G401 (cell line): ENCODE measurements around the gene RAD51AP1. TPM values are rescaled to one million over a fixed set of nuclear protein-coding genes. Genes with fewer than 3 reads are reported as not detected.
"Not testable (repeated sequence)": the region's sequence is repeated elsewhere in the genome, so short reads cannot be mapped to it uniquely, and the experiment has no call there.

Source experiments
- DNase-seq: peaks from one replicate; pipeline ENCODE4 v3.0.0-alpha.2; 2015; ENCODE audit warnings: low spot score
- in situ Hi-C: cut with HindIII; loops from 2 replicates; pipeline ENCODE4 v1.10.0; 2016; ENCODE audit warnings: low sequenced_read_pairs, mixed read lengths
- total RNA-seq: library from RNA; depleted of rRNA; stranded (reverse); fragments of >200 nt; shearing (Covaris generic); gene quantifications from 2 replicates; pipeline ENCODE4 v1.2.3, GENCODE V29; 2014; rRNA removed

Gene RAD51AP1, protein sequence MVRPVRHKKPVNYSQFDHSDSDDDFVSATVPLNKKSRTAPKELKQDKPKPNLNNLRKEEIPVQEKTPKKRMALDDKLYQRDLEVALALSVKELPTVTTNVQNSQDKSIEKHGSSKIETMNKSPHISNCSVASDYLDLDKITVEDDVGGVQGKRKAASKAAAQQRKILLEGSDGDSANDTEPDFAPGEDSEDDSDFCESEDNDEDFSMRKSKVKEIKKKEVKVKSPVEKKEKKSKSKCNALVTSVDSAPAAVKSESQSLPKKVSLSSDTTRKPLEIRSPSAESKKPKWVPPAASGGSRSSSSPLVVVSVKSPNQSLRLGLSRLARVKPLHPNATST
- 47.7 and 47.9 TPM in 2 replicates for total RNA-seq

DNA sequence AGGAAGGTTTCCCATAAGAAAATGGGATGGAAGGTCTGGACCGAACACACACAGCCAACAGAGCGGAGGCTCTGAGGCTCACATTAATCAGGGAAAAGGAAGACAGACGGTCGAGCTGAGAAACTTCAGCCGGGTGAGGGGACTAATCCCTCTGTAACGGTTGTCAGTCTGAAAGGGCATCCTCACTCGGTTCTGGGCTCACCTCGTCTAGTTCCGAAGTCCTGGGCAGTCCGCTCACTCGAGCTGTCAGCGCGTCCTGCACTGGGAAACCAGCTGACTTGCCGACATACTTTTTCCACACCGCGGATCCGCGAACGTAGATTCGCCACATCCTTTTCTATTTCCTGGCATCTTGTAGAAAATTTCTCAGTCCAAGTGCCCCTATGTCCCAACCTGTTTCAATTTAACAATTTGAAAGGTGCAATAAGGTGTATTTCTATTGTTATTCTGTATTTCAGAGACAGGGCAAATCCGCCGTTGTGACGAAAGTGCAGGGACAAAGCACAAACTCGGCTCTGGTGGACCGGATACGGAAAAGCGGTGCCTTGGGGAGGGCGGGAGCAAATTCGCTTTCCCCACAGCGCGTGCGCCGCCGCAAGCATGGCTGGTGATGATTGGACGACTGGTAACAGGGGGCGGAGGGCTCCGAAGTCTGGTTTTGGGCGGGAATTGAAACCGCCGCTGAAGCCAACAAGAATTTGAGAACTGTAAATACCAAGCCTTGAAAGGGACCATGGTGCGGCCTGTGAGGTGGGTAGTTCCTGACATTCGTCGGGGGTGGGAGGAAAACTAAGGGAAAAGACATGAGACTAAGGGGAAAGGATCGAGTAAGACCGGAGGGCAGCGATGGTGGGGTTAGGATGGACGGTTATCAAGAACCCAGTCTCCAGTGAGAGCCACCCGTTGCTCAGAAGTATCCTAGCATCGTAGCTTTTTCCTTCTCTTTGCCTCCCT lies at the start of gene RAD51AP1:
TSS of gene RAD51AP1 (plus strand) at position 684 of the 954 bp plus-strand sequence. CDS start at position 734, 50 bp downstream.
- DNase-seq = peak; percentile 97
- in situ Hi-C loops = no loop called here

- in situ Hi-C loops = no loop called here
- no peak for DNase-seq
These were observed 49.1 kb upstream of the RAD51AP1 start for GRCh38 chr12:4489556-4489955.

GRCh38 chr12:4490973-4491372 lies 47.7 kb upstream of the RAD51AP1 start:
- in situ Hi-C loops = no loop called here
- no peak for DNase-seq

GRCh38 chr12:4496145-4496838 lies 42.4 kb upstream of the RAD51AP1 start:
- no peak for DNase-seq
- in situ Hi-C loops = no loop called here

DNA sequence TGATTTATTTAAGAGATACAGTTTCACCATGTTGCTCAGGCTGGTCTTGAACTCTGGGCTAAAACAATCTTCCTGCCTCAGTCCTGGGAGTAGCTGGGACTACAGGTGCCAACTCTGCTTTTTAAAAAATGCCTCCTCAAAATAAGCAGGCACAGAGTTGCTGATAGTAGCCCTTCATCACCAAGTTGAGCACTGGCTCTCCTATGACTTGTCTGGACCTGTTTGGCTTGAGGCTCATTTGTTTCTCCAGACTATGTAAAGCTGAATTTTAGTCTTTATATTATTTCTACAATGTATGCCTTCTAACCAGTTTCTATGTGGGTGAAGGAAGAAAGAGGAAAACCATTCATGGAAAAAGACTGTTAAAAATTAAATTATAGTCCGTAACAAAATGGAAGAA lies 39.5 kb upstream of the RAD51AP1 start:
- in situ Hi-C loops = no loop called here
- DNase-seq = no peak

- in situ Hi-C loops = no loop called here
- no peak for DNase-seq
These were observed 33.2 kb upstream of the RAD51AP1 start for GRCh38 chr12:4505376-4505986.

DNA sequence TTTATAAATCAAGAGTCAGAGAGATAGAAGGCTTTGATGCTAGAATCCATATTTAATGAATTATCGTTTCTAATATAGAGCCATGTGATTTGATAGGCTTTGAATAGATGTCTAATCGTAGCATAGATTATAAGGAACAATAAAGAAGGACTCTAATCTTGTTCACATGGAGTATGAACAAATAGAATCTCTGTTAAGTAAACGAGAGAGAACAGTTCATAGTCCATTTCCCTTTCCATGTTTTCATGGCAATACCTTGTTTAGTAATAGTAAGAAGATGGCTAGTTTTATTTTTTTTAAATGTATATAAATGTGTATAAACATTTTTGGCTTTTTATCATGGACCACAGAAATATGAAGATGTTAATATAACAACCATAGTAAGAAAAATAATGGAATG lies 32.3 kb upstream of the RAD51AP1 start:
- DNase-seq = no peak
- in situ Hi-C loops = no loop called here

GRCh38 chr12:4506870-4507269 lies 31.8 kb upstream of the RAD51AP1 start:
- no peak for DNase-seq
- in situ Hi-C loops = no loop called here

DNA sequence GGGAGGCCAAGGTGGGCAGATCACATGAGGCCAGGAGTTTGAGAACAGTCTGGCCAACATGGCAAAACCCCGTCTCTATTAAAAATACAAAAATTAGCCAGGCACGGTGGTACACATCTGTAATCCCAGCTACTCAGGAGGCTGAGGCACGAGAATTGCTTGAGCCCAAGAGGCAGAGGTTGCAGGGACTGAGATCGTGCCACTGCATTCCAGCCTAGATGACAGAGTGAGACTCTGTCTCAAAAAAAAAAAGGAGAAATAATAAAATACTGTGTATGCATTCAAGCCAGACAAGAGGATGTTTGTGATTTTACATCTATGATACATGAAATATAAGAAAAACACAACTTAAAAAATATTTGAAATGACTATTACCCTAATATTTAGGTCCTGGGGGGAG lies 30.2 kb upstream of the RAD51AP1 start:
- DNase-seq, in situ Hi-C loops: not testable (repeated sequence)

DNA sequence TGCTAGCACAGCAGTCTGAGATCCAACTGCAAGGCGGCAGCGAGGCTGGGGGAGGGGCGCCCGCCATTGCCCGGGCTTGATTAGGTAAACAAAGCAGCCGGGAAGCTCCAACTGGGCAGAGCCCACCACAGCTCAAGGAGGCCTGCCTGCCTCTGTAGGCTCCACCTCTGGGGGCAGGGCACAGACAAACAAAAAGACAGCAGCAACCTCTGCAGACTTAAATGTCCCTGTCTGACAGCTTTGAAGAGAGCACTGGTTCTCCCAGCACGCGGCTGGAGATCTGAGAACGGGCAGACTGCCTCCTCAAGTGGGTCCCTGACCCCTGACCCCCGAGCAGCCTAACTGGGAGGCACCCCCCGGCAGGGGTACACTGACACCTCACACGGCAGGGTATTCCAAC lies 29.4 kb upstream of the RAD51AP1 start:
- DNase-seq, in situ Hi-C loops: not testable (repeated sequence)

DNA sequence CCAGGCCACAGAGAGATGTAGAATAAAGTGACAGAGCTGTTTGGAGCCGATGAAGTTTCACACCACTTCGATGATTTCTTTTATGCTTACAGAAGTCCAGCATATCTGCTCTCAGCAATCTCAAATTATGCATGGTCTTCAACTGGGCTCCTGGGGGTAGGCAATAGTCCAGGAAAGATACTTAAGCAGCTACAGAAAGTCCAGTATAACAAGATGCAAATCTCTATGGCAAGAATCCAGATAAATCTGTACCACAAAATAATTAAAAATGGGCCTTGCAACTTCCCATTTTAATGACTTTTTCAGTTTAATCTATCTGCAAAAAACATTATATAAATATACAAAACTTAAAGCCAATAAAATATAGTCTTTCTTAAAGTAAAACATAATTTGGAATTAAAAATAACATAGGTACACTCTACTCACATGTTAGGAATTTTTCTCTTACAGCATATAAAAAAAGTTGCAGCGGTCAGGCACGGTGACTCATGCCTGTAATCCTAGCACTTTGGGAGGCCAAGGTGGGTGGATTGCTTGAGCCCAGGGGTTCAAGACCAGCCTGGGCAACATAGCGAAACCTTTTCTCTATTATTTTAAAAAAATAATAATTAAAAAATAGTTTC lies 20.5 kb upstream of the RAD51AP1 start:
- in situ Hi-C loops = no loop called here
- DNase-seq = no peak

DNA sequence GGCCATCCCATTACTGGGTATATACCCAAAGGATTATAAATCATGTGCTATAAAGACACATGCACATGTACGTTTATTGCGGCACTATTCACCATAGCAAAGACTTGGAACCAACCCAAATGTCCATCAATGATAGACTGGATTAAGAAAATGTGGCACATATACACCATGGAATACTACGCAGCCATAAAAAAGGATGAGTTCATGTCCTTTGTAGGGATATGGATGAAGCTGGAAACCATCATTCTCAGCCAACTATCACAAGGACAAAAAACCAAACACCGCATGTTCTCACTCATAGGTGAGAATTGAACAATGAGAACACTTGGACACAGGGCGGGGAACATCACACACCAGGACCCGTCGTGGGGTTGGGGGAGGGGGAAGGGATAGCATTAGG lies 15.2 kb upstream of the RAD51AP1 start:
- DNase-seq, in situ Hi-C loops: not testable (repeated sequence)

GRCh38 chr12:4526923-4527546 lies 11.7 kb upstream of the RAD51AP1 start:
- in situ Hi-C loops = no loop called here
- peak; percentile 8 for DNase-seq

DNA sequence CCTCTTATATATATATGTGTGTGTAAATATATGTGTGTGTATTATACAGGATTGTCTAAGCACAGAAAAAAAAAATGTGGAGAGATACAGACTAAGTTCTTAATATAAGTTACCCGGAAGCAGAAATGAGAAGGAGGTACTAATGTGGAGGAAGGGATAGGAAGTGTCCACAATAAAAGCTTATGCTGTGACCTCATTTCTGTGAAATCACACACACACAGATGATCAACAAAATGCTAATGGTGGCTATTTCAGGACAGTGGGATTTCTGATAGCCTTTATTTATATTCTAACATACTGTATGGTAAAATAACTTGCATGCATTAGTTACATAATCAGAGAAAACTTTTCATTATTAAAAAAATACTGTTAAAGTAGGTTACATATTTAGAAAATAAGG lies 8.5 kb upstream of the RAD51AP1 start:
- in situ Hi-C loops = no loop called here
- no peak for DNase-seq

DNA sequence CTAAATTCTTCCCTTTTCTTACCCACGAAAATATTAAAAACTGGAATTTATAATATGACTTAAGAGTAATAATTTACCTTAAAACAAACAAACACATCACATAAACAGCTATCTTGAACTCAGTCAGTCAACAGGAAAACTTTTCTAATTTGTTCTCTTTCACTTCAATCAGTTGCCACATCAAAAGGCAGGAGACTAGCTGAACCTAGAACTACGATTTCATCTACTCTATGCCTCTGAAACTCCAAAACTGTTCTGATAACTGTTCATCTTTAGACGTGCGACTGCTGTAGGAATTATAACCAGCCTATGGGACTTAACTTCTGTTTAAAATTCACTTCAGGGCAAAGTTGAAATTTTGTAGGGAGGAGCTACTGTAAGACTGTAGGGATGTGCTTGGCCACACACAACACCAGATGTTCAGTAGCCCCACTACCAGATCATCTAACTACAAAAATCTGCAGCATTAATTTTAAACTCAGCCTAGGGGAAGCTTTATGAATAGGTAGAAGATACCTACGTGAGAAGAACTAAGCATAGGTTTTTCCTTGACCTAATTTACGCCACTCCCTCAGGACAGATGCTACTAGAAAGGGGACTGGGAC lies 7.6 kb upstream of the RAD51AP1 start:
- in situ Hi-C loops = no loop called here
- no peak for DNase-seq

DNA sequence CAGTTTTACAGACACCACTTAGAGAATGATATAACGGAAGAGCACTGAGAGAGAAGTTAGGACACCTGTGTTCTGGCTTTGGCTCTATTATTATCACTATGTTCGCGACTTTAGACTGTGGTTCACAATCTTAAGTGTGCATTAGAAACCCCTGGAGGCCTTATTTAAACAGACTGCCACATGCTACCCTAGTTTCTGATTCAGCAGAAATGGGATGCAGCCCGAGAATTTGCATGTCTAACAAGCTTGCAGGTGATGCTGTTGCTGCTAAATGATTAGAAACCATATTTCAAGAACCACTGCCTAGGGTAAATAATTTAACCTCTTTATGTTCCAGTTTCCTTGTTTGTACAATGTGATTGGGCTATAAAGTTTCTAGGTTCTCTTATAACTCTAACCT lies 3.6 kb upstream of the RAD51AP1 start:
- no peak for DNase-seq
- in situ Hi-C loops = no loop called here

GRCh38 chr12:4535871-4536270 lies 2.8 kb upstream of the RAD51AP1 start:
- DNase-seq = no peak
- in situ Hi-C loops = no loop called here
